ENCODE data around the gene LONP2.
"Not testable (repeated sequence)": the region's sequence is repeated elsewhere in the genome, so short reads cannot be mapped to it uniquely, and the experiment has no call there.

Gene LONP2

DNA sequence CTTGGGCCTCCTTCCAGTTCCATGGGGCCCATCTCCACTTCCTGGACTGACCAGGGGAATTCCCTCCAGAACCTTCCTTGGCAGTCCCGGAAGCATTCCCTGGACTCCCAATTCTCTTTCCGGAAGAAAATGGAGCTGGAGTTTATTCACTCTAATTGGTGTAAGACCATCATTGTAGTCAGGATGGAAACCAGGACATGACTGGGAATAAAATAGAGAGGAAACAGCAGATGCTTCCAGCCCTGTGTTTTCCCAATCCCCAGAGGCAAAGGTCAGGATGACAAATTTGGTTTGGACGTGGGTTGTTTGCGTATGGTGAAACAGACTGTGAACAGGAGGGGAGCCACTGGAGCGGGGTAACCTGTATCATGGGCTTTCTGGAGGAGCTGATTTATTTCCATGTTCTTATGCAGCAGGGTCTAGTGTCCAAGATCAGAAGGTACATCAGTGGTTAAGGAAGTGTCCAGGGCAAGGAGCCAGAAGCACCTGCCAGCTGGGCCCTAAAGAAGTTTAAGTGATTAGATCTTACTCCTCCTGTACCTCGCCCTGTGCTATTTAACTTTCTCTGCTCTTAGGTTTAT lies 8.5 kb upstream of the LONP2 start:
- no peak for DNase-seq

DNA sequence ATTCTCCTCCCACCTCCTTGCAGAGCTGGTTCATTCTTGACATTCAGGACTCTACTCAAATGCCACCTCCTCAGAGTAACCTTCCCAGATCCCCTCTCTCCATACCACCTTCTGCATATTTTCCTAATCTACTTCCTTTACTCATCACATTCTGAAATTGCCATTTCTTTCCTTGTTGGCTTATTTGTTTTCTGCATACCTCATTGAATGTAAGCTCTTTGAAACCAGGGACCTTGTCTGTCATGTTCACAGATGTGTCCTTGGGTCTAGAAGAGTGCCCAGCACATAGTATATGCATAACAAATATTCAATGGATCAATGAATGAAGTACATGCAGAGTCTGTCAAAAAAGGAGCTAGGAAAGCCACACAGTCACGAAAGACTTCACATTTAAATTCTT lies 7.8 kb upstream of the LONP2 start:
- no peak for DNase-seq

GRCh38 chr16:48240147-48240546 lies 4.0 kb upstream of the LONP2 start:
- DNase-seq: not testable (repeated sequence)

- DNase-seq: no peak
These were observed 729 bp downstream of the LONP2 start for GRCh38 chr16:48244863-48245195.

DNA sequence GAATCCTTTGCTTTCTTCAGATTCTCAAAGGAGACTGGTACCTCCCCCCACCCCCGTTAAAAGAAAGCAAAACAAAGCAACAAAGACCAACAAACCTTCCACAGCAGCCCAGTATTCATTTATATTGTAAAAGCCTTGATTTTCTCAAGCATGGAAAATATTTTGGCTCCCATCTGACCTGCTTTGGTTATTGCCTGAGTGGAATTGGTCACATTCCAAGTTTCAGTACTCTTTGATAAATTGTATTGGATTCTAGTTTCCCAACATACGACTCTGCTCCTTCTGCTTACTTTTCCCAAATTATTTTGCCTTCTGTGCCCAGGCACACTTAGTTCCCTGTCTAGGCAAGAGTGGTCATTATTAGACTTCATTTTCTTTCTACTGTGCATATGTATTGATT lies 2.0 kb downstream of the LONP2 start:
- no peak for DNase-seq

GRCh38 chr16:48247311-48247710 lies 3.2 kb downstream of the LONP2 start, which contains the start of gene ABCC11:
Gene ABCC11 (minus strand): TSS chr16:48247539. CDS start chr16:48231921, 15,618 bp downstream.
- no peak for DNase-seq

DNA sequence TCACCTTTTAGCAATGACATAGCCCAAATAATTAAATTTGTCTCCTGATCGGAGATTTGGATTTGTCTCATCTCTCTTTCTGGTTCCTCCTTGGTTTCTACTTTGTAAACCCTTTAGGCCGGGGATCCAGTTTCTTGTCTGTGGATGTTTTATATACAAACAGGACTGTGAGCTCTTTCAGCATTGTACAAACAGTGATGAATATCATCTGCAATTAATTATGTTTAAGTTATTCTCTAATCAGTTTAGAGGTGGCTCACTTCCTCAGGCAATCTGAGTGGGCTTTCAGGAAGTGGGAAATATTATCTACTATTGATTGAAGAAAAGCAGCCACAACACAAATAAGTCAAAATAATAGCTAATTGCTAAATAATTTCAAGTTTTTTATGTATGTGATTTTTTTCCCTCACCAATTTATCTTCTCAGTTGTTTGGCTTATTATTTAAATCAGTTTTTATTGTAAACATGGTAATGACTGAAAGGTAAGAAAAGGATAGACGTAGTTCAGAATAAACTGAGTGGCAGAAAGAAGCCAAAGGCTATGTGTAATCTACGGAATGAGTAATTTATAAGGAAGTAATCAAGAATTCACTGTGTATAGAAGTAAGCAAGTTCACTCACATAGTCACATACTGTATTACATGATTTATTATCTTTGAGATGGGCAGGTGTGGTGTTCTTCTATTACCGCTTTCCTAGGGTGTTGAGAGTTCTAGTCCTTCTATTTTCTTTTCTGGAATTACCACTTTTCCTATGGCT lies 6.6 kb downstream of the LONP2 start:
- DNase-seq: no peak

DNA sequence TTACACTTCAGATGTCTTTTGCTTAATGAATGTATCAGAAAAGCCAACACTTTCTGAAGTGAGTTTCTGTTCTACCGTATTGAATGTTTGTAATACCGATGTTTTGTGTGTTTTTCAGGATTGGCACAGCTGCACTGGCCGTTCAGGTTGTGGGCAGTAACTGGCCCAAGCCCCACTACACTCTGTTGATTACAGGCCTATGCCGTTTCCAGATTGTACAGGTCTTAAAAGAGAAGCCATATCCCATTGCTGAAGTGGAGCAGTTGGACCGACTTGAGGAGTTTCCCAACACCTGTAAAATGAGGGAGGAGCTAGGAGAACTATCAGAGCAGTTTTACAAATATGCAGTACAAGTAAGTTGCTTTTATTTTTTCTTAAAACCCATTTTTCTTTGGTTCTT lies 7.9 kb downstream of the LONP2 start:
- DNase-seq: no peak

- DNase-seq: no peak
These were observed 12.6 kb downstream of the LONP2 start for GRCh38 chr16:48256579-48257177.

DNA sequence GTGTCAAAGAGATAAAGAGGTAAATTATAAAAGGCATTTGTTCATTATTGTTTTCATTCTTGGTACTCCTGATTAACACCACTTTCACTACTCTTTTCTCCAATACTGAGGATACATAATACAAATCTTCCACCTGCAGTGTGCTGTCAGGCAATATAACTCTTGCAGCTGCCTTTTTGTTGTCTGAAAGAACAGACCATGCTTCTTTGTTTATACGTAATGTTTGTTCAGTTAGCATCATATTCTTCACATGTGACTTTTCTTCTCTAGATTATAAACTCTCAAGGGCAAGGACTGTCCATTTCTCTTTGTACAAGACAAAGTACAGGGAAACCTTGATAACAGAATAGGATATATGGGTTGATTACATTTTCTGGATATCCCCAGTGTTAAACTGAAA lies 17.5 kb downstream of the LONP2 start:
- no peak for DNase-seq

- DNase-seq: no peak
These were observed 18.5 kb downstream of the LONP2 start for GRCh38 chr16:48262631-48263030.

- no peak for DNase-seq
These were observed 24.9 kb downstream of the LONP2 start for GRCh38 chr16:48269011-48269410.

DNA sequence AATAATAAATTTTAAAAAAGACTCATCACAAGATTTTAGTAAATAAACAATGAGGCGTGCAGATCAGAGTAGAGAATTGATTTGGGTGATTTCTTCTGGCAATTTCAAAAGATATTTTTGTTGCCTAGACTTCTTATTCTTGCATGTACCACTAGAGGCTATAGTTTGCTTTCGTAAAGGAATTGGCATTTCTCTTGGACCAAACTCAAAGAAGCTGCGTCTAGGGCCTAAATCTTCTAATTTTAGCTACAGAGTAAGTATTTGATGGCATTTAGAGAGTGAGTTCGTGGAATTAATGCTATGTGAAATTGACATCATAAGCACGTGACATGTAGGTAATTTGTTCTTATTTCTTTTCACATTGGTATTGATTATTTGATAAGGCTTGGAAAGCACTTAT lies 27.6 kb downstream of the LONP2 start:
- no peak for DNase-seq

GRCh38 chr16:48272837-48273421 lies 28.8 kb downstream of the LONP2 start:
- DNase-seq: no peak

DNA sequence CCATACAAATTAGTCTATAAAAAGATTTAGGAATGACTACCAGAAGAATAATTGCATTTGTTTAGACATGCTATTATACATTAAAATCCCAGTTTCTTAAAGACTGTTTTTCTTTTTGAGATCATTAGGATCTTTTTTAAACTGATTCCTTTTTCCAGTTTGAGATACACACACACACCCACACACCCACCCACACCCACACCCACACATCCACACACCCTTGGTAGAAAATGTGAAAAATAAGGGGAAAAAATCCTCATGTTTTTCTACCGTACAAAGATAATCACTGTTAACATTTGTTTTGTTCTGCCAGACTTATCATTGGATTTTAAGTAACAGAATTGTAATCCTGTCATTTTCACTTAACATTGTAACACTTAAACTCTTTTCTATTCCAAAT lies 30.4 kb downstream of the LONP2 start:
- DNase-seq: no peak

- DNase-seq: no peak
These were observed 32.0 kb downstream of the LONP2 start for GRCh38 chr16:48276102-48276501.

GRCh38 chr16:48277158-48277557 lies 33.1 kb downstream of the LONP2 start:
- no peak for DNase-seq

GRCh38 chr16:48279199-48279598 lies 35.1 kb downstream of the LONP2 start:
- no peak for DNase-seq

GRCh38 chr16:48280546-48280945 lies 36.4 kb downstream of the LONP2 start:
- DNase-seq: no peak

DNA sequence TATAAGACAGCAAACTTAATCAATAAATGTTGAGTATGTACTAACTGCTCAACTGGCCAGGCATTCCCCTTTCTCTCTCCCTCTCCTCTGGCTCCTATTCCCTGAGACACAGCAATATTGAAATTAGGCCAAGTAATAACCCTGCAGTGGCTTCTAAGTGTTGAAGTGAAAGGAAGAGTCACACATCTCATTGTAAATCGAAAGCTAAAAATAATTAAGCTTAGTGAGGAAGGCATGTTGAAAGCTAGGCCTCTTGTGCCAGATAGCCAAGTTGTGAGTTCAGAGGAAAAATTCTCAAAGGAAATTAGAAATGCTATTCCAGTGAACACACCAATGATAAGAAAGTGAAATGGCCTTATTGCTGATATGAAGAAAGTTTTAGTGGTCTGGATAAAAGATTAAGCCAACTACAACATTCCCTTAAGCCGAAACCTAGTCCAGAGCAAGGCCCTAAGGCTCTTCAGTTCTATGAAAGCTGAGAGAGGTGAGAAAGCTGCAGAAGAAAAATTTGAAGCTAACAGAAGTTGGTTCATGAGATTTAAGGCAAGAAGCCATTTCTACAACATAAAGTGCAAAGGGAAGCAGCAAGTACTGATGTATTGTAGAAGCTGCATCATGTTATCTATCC lies 38.6 kb downstream of the LONP2 start:
- no peak for DNase-seq

DNA sequence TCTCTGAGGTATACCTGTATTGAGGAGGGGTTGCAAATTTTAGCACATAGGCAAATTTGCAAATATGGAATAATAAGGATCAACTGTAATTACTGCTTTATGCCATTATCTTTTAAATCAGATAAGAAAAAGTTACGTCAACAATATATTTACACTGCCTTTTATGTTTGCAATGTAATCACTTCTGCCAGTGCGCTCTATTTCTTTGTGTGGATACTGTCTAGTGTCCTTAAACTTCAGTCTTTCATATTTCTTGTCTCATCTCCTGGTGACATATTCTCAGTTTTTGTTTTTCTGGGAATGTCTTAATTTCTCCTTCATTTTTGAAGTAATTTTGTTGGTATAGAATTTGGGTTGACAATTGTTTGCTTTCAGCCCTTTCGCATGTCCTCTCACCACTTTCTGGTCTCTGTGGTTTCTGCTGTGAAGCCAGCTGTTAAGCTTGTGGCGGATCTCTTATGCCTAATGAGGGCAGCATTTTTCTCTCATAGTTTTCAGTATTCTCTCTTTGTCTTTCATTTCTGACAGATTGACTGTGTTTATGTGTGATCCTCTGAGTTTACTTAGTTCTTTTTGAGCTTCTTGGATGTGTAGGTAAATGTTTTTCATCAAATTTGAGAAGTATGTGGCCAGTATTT lies 40.8 kb downstream of the LONP2 start:
- no peak for DNase-seq

GRCh38 chr16:48287239-48287638 lies 43.1 kb downstream of the LONP2 start:
- no peak for DNase-seq

DNA sequence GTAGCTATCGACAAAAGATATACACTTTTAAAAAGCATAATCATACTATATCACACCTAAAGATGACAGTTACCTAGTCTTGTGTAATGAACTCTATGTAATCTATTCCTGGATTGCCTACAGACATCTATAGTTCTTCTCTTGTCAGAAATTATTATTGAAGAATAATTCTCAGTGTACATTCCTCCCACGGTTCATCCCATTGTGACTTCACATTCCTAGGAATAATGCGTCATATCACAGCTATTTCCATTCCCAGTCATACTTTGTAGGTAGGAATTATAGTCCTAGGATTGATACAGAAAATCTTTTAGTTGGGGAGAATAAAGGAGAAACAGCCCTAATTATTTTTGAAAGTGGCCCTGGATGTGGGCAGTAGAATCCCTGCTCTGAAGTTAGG lies 47.2 kb downstream of the LONP2 start:
- no peak for DNase-seq

Measured in activated CD4-positive, alpha-beta T cell treated with anti-CD3 and anti-CD28 coated beads, Interleukin-2, amount 50 U/mL, for 1 hour (primary cell).